ENCODE results near the gene AP1B1. TPM values are rescaled to one million over a fixed set of nuclear protein-coding genes. Genes with fewer than 3 reads are reported as not detected.

Gene AP1B1
- total RNA-seq, 4 donors from 2014 or later = 50.9 to 74.1 (median 55.8) TPM

GRCh38 chr22:29306175-29306834, 82.1 kb downstream of the AP1B1 start, which contains the start of gene GAS2L1:
Gene GAS2L1 (plus strand): TSS chr22:29306650. CDS start chr22:29308106, 1,456 bp downstream.
- no peaks in the 10 kb centered on the region for H3K27me3 ChIP-seq
- peak; percentile 73 for ATAC-seq
- H3K27ac ChIP-seq = peak within 1 kb of the TSS; percentile 72 to 97 (median 94)
- no peaks in the 10 kb centered on the region for H3K9me3 ChIP-seq
- WGBS, 2 donors (ENCODE audit: low coverage in 1 of 2) = no CpG with 5 or more reads among the region's 40 CpGs
- H3K36me3 ChIP-seq = peaks cover 0 to 6% of the 10 kb centered on the region in 2 donors
- TF ChIP-seq EP300 (IDR thresholded peaks at IDR 0.05) = no peak
- TF ChIP-seq POLR2AphosphoS5 (IDR thresholded peaks at IDR 0.05) = peak; percentile 53
- TF ChIP-seq, protein P1, sequence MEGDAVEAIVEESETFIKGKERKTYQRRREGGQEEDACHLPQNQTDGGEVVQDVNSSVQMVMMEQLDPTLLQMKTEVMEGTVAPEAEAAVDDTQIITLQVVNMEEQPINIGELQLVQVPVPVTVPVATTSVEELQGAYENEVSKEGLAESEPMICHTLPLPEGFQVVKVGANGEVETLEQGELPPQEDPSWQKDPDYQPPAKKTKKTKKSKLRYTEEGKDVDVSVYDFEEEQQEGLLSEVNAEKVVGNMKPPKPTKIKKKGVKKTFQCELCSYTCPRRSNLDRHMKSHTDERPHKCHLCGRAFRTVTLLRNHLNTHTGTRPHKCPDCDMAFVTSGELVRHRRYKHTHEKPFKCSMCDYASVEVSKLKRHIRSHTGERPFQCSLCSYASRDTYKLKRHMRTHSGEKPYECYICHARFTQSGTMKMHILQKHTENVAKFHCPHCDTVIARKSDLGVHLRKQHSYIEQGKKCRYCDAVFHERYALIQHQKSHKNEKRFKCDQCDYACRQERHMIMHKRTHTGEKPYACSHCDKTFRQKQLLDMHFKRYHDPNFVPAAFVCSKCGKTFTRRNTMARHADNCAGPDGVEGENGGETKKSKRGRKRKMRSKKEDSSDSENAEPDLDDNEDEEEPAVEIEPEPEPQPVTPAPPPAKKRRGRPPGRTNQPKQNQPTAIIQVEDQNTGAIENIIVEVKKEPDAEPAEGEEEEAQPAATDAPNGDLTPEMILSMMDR (IDR thresholded peaks at IDR 0.05) = peak in 3 of 4 experiments; percentile 79 to 94 (median 80)
- TF ChIP-seq POLR2A (IDR thresholded peaks at IDR 0.05) = no peak
- peaks cover 3 to 76% (median 45%) of the 10 kb centered on the region in 3 donors for H3K4me1 ChIP-seq
- peak within 1 kb of the TSS; percentile 76 to 95 for H3K4me3 ChIP-seq

- Histone ChIP-seq H3K4me1 (peaks cover 3 to 71% (median 43%) of the 10 kb centered on the region in 3 donors), H3K9me3 (no peaks in the 10 kb centered on the region), H3K27me3 (no peaks in the 10 kb centered on the region), H3K27ac (peak overlapping the region in 3 of 4 donors; percentile 92 to 97 (median 97)), H3K4me3 (peak overlapping the region in 1 of 2 donors; percentile 95), H3K36me3 (peaks cover 0 to 11% of the 10 kb centered on the region in 2 donors)
- TF ChIP-seq POLR2AphosphoS5 (IDR thresholded peaks at IDR 0.05) = no peak
- TF ChIP-seq EP300 (IDR thresholded peaks at IDR 0.05) = no peak
- TF ChIP-seq POLR2A (IDR thresholded peaks at IDR 0.05) = no peak
- TF ChIP-seq, protein P1 (IDR thresholded peaks at IDR 0.05) = no peak
- no peak for ATAC-seq
- WGBS, 2 donors (ENCODE audit: low coverage in 1 of 2) = 38 to 60% methylated on average over 1 to 3 of the region's 7 CpGs
Observed at GRCh38 chr22:29305836-29306174, 82.6 kb downstream of the AP1B1 start.

GRCh38 chr22:29302681-29303465, 85.5 kb downstream of the AP1B1 start:
- Histone ChIP-seq H3K27me3 (no peaks in the 10 kb centered on the region), H3K27ac (peak overlapping the region in 3 of 4 donors; percentile 39 to 49 (median 42)), H3K4me1 (peaks cover 0 to 42% (median 15%) of the 10 kb centered on the region in 3 donors), H3K9me3 (no peaks in the 10 kb centered on the region), H3K4me3 (no peak overlapping the region), H3K36me3 (peaks cover 0 to 40% of the 10 kb centered on the region in 2 donors)
- ATAC-seq = no peak
- TF ChIP-seq, protein P1 (IDR thresholded peaks at IDR 0.05) = no peak
- TF ChIP-seq POLR2A (IDR thresholded peaks at IDR 0.05) (no peak), POLR2AphosphoS5 (IDR thresholded peaks at IDR 0.05) (no peak), EP300 (IDR thresholded peaks at IDR 0.05) (no peak)
- WGBS, 2 donors (ENCODE audit: low coverage in 1 of 2) = 44% methylated on average over 3 of the region's 13 CpGs; no CpG with 5 or more reads in 1 of the 2 donors

- no peaks in the 10 kb centered on the region for H3K9me3 ChIP-seq
- H3K4me1 ChIP-seq = peaks cover 0 to 37% (median 10%) of the 10 kb centered on the region in 3 donors
- H3K27me3 ChIP-seq = no peaks in the 10 kb centered on the region
- peak overlapping the region in 3 of 4 donors; percentile 3 to 49 (median 42) for H3K27ac ChIP-seq
- H3K4me3 ChIP-seq = no peak overlapping the region
- WGBS, 2 donors (ENCODE audit: low coverage in 1 of 2) = 60 to 71% methylated on average over 1 of the region's 2 CpGs
- TF ChIP-seq EP300 (IDR thresholded peaks at IDR 0.05) = no peak
- no peak for TF ChIP-seq POLR2A (IDR thresholded peaks at IDR 0.05)
- TF ChIP-seq, protein P1 (IDR thresholded peaks at IDR 0.05) = no peak
- TF ChIP-seq POLR2AphosphoS5 (IDR thresholded peaks at IDR 0.05) = no peak
- no peak for ATAC-seq
- H3K36me3 ChIP-seq = peaks cover 0 to 46% of the 10 kb centered on the region in 2 donors
Observed at GRCh38 chr22:29302402-29302680, 86.0 kb downstream of the AP1B1 start.
